NCI-H524 (cell line): ENCODE measurements around the gene MTHFD2L.
"Not testable (repeated sequence)": the region's sequence is repeated elsewhere in the genome, so short reads cannot be mapped to it uniquely, and the experiment has no call there.

Source experiments
- DNase-seq, 2 experiments: peaks; one replicate each; lab custom pipeline; 2025; lab: John Stamatoyannopoulos, UW

The MTHFD2L gene

GRCh38 chr4:74157561-74158465 lies at the start of gene MTHFD2L:
TSS of gene MTHFD2L (plus strand) at chr4:74158118. CDS start at chr4:74158139, 21 bp downstream.
- DNase-seq = peak; percentile 73 to 85

- no peak for DNase-seq
Observed at GRCh38 chr4:74108457-74109115, 49.3 kb upstream of the MTHFD2L start.

GRCh38 chr4:74109116-74109869 lies 48.6 kb upstream of the MTHFD2L start:
- no peak for DNase-seq

- no peak for DNase-seq
Observed at GRCh38 chr4:74109870-74110605, 47.9 kb upstream of the MTHFD2L start.

GRCh38 chr4:74110670-74111069 lies 47.2 kb upstream of the MTHFD2L start:
- DNase-seq = no peak

- DNase-seq = no peak
Observed at GRCh38 chr4:74111306-74111975, 46.5 kb upstream of the MTHFD2L start.

GRCh38 chr4:74111990-74112389 lies 45.9 kb upstream of the MTHFD2L start:
- no peak for DNase-seq

- no peak for DNase-seq
Observed at GRCh38 chr4:74112399-74113105, 45.4 kb upstream of the MTHFD2L start.

GRCh38 chr4:74114234-74114633 lies 43.7 kb upstream of the MTHFD2L start:
- no peak for DNase-seq

GRCh38 chr4:74117024-74117534 lies 40.8 kb upstream of the MTHFD2L start:
- DNase-seq = no peak

- peak in 1 of 2 experiments; percentile 45 for DNase-seq
Observed at GRCh38 chr4:74118600-74119338, 39.1 kb upstream of the MTHFD2L start.

- no peak for DNase-seq
Observed at GRCh38 chr4:74120086-74120485, 37.8 kb upstream of the MTHFD2L start.

- DNase-seq = no peak
Observed at GRCh38 chr4:74121643-74122579, 36.0 kb upstream of the MTHFD2L start.

GRCh38 chr4:74123065-74123728 lies 34.7 kb upstream of the MTHFD2L start:
- peak; percentile 23 to 46 for DNase-seq

- DNase-seq = no peak
Observed at GRCh38 chr4:74125029-74125428, 32.9 kb upstream of the MTHFD2L start.

- DNase-seq = no peak
Observed at GRCh38 chr4:74127745-74128144, 30.2 kb upstream of the MTHFD2L start.

- not testable (repeated sequence) for DNase-seq
Observed at GRCh38 chr4:74130843-74131242, 27.1 kb upstream of the MTHFD2L start.

- not testable (repeated sequence) for DNase-seq
Observed at GRCh38 chr4:74132188-74132587, 25.7 kb upstream of the MTHFD2L start.
